Measurements from ENCODE around the gene ERN2.

Gene ERN2

GRCh38 chr16:23695756-23696155 lies 17.3 kb downstream of the ERN2 start:
- peaks cover 2% of the 10 kb centered on the region for H3K36me3 ChIP-seq (ENCODE audit: control insufficient read depth, insufficient read depth, low read length)
- H3K4me3 ChIP-seq (replicated peaks; ENCODE audit: low read depth, low read length) = no peak overlapping the region
- H3K27me3 ChIP-seq (replicated peaks; ENCODE audit: control insufficient read depth, insufficient read depth, low read length) = no peaks in the 10 kb centered on the region
- no peak for TF ChIP-seq CTCF (IDR thresholded peaks at IDR 0.05; ENCODE audit: insufficient read depth, low read length, poor library complexity, severe bottlenecking)
- no peak for DNase-seq (ENCODE audit: extremely low read depth, insufficient read length)

GRCh38 chr16:23694644-23695373 lies 18.2 kb downstream of the ERN2 start:
- Histone ChIP-seq H3K27me3 (replicated peaks; ENCODE audit: control insufficient read depth, insufficient read depth, low read length) (no peaks in the 10 kb centered on the region), H3K36me3 (ENCODE audit: control insufficient read depth, insufficient read depth, low read length) (peaks cover 7% of the 10 kb centered on the region), H3K4me3 (replicated peaks; ENCODE audit: low read depth, low read length) (no peak overlapping the region)
- TF ChIP-seq CTCF (IDR thresholded peaks at IDR 0.05; ENCODE audit: insufficient read depth, low read length, poor library complexity, severe bottlenecking) = no peak
- peak; percentile 54 for DNase-seq (ENCODE audit: extremely low read depth, insufficient read length)

GRCh38 chr16:23694265-23694643 lies 18.8 kb downstream of the ERN2 start:
- H3K36me3 ChIP-seq (ENCODE audit: control insufficient read depth, insufficient read depth, low read length) = peaks cover 13% of the 10 kb centered on the region
- TF ChIP-seq CTCF (IDR thresholded peaks at IDR 0.05; ENCODE audit: insufficient read depth, low read length, poor library complexity, severe bottlenecking) = no peak
- no peak for DNase-seq (ENCODE audit: extremely low read depth, insufficient read length)
- H3K4me3 ChIP-seq (replicated peaks; ENCODE audit: low read depth, low read length) = no peak overlapping the region
- H3K27me3 ChIP-seq (replicated peaks; ENCODE audit: control insufficient read depth, insufficient read depth, low read length) = no peaks in the 10 kb centered on the region

- TF ChIP-seq CTCF (IDR thresholded peaks at IDR 0.05; ENCODE audit: insufficient read depth, low read length, poor library complexity, severe bottlenecking) = no peak
- DNase-seq (ENCODE audit: extremely low read depth, insufficient read length) = no peak
- H3K27me3 ChIP-seq (replicated peaks; ENCODE audit: control insufficient read depth, insufficient read depth, low read length) = no peaks in the 10 kb centered on the region
- H3K36me3 ChIP-seq (ENCODE audit: control insufficient read depth, insufficient read depth, low read length) = peaks cover 22% of the 10 kb centered on the region
- H3K4me3 ChIP-seq (replicated peaks; ENCODE audit: low read depth, low read length) = no peak overlapping the region
These were observed 20.7 kb downstream of the ERN2 start for GRCh38 chr16:23692190-23692837.

GRCh38 chr16:23691483-23692189 lies 21.4 kb downstream of the ERN2 start:
- H3K27me3 ChIP-seq (replicated peaks; ENCODE audit: control insufficient read depth, insufficient read depth, low read length) = no peaks in the 10 kb centered on the region
- TF ChIP-seq CTCF (IDR thresholded peaks at IDR 0.05; ENCODE audit: insufficient read depth, low read length, poor library complexity, severe bottlenecking) = no peak
- no peak for DNase-seq (ENCODE audit: extremely low read depth, insufficient read length)
- no peak overlapping the region for H3K4me3 ChIP-seq (replicated peaks; ENCODE audit: low read depth, low read length)
- peaks cover 27% of the 10 kb centered on the region for H3K36me3 ChIP-seq (ENCODE audit: control insufficient read depth, insufficient read depth, low read length)
